Activated CD8-positive, alpha-beta T cell treated with anti-CD3 and anti-CD28 coated beads, Interleukin-2, amount 10 ng/mL, durations not matched to agents 7 days and 5 days (primary cell): ENCODE data around the gene TIPARP. TPM values are rescaled to one million over a fixed set of nuclear protein-coding genes. Genes with fewer than 3 reads are reported as not detected.
"Not testable (repeated sequence)": the region's sequence is repeated elsewhere in the genome, so short reads cannot be mapped to it uniquely, and the experiment has no call there.

Experiments used
- ATAC-seq: fragments of 150-1000 bp; cut with Tn5 transposase; one replicate; pipeline ENCODE4 v1.10.0; 2021; ENCODE audit warnings: moderate library complexity
- CTCF ChIA-PET: fragments of 350-600 bp; sonication (Branson Sonifier 250); formaldehyde crosslinking; loops from one replicate; lab custom pipeline; 2021; ENCODE audit warnings: antibody characterized with exemption; lab: Charles Lee
- POLR2A ChIA-PET: fragments of 350-600 bp; sonication (Branson Sonifier 250); formaldehyde crosslinking; loops from one replicate; lab custom pipeline; 2021; ENCODE audit warnings: antibody characterized with exemption; lab: Charles Lee
- DNase-seq: peaks from one replicate; pipeline ENCODE4 v3.0.0-alpha.2; 2020
- H3K27ac Mint-ChIP-seq: one replicate; pipeline ENCODE4 v1.8.0; 2021; ENCODE audit warnings: mild to moderate bottlenecking, mixed read lengths
- H3K27me3 Mint-ChIP-seq: one replicate; pipeline ENCODE4 v1.8.0; 2021; ENCODE audit warnings: low read depth, mixed read lengths
- H3K36me3 Mint-ChIP-seq: one replicate; pipeline ENCODE4 v1.8.0; 2021; ENCODE audit warnings: low read depth, mixed read lengths
- H3K4me1 Mint-ChIP-seq: one replicate; pipeline ENCODE4 v1.8.0; 2021; ENCODE audit warnings: low read depth, mixed read lengths
- H3K4me3 Mint-ChIP-seq: one replicate; pipeline ENCODE4 v1.8.0; 2021; ENCODE audit warnings: mild to moderate bottlenecking, mixed read lengths
- H3K9me3 Mint-ChIP-seq: one replicate; pipeline ENCODE4 v1.8.0; 2022; ENCODE audit warnings: mixed read lengths; ENCODE audit not compliant: insufficient read depth
- total RNA-seq, 2 experiments: library from RNA; stranded (reverse); gene quantifications; one replicate each; pipeline ENCODE4 v1.2.3, GENCODE V29; 2021

Gene TIPARP
- total RNA-seq, 2 experiments from 2014 or later: 34.2 to 36.5 TPM

DNA sequence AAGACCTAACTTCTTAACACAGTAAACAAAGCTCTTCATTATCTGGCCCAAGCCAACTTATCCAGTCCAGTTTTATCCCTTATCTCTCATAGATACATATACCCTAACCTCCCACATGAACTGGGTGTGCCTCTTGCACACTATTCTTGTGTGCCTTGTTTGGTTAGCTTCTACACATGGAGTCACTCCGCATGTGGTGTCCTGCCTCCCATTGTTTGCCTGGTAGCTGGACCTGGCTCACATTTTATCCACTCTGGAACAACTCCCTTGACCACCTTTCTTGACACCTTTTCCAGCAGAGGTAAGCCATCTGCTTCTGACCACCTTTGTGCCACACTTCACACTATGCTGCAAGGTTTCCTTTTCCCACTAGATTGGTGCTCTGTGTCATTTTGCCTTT lies 15.2 kb downstream of the TIPARP start:
- ATAC-seq: peak; percentile 7
- Mint-ChIP-seq H3K4me1 (peaks cover 69% of the 10 kb centered on the region), H3K27me3 (no peaks in the 10 kb centered on the region), H3K27ac (peak overlapping the region; percentile 31), H3K4me3 (no peak overlapping the region), H3K9me3 (no peaks in the 10 kb centered on the region), H3K36me3 (peaks cover 62% of the 10 kb centered on the region)
- DNase-seq: no peak
- POLR2A ChIA-PET: interaction anchor here (1.6 kb wide), 1 partner anchor 16 kb away, joined by 4 read pairs; the partner anchor contains the start of gene TIPARP
- CTCF ChIA-PET: interaction anchor here (0.9 to 2.1 kb wide), 5 partner anchors 9 to 459 kb away, joined by 3 to 8 read pairs (median 3); no protein-coding TSS in a partner anchor

DNA sequence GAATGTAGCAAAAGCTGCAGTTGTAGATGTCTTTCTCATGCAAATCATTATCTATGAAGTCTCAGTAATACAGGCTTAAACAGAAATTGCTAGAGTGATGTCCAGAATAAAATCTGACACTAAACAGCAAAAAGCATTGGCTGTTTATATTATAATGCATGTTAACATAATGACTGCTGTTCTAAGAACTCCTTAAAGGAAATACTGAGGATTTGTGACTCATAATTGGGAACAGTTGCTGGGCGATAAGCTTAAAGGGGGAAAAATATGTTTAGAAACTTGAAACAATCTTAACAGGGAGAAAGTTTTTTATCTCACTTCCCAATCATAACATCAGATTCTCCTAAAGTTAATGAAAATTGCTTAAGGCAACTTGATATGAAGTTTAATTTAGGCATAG lies 17.5 kb downstream of the TIPARP start:
- Mint-ChIP-seq H3K4me1 (peaks cover 51% of the 10 kb centered on the region), H3K36me3 (peaks cover 69% of the 10 kb centered on the region), H3K4me3 (no peak overlapping the region), H3K9me3 (no peaks in the 10 kb centered on the region), H3K27me3 (no peaks in the 10 kb centered on the region), H3K27ac (no peak overlapping the region)
- DNase-seq (no peak), ATAC-seq (no peak)
- ChIA-PET POLR2A (no interaction called here), CTCF (interaction anchor here (1.4 to 1.8 kb wide), 2 partner anchors 9 to 444 kb away, joined by 5 to 6 read pairs; no protein-coding TSS in a partner anchor)

DNA sequence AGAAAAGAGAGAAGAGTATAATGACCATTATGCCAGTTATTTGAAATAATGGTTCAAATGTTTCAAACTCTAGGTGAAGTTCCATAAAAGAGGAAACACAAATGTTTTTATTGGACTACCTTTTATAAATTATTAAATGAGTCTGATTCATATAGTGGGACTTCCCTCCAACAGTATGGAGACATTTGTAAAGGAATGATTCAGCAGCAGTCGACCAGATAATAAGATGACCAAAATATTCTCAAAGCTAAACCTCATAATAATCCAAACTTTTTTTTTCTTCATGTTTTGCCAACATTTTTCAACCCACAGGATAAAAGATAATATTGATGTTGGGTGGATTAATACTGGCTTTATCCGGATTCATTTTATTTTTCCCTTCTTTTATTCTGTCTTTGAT lies 18.8 kb downstream of the TIPARP start:
- ATAC-seq: no peak
- Mint-ChIP-seq H3K36me3 (peaks cover 67% of the 10 kb centered on the region), H3K4me1 (peaks cover 40% of the 10 kb centered on the region), H3K27ac (no peak overlapping the region), H3K9me3 (no peaks in the 10 kb centered on the region), H3K27me3 (no peaks in the 10 kb centered on the region), H3K4me3 (no peak overlapping the region)
- CTCF ChIA-PET: interaction anchor here (1.7 kb wide), 1 partner anchor 446 kb away, joined by 3 read pairs; no protein-coding TSS in a partner anchor
- POLR2A ChIA-PET: no interaction called here
- no peak for DNase-seq

DNA sequence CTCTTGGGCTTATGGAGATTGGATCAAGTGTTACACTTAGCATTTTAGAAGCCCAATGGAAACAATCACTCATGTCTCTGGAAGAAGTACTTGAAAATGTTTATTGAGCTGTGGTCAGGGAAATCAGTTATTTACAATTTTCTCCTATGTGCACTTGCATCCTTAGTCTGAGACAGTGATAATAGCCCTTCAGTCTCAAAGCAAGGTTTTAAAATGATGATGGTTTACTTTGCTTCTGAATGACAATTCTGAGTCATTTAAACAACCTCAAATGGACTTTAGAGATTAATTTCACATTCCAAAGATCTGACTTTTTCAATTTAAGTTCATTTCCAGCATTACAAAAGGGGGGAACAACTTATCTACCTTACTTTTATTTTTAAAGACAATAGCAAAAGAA lies 20.1 kb downstream of the TIPARP start:
- H3K4me1 Mint-ChIP-seq: peaks cover 37% of the 10 kb centered on the region
- H3K36me3 Mint-ChIP-seq: peaks cover 67% of the 10 kb centered on the region
- DNase-seq (no peak), ATAC-seq (no peak)
- no peaks in the 10 kb centered on the region for H3K9me3 Mint-ChIP-seq
- H3K4me3 Mint-ChIP-seq: no peak overlapping the region
- no peaks in the 10 kb centered on the region for H3K27me3 Mint-ChIP-seq
- ChIA-PET CTCF (interaction anchor here (1.7 kb wide), 1 partner anchor 445 kb away, joined by 3 read pairs; no protein-coding TSS in a partner anchor), POLR2A (no interaction called here)
- H3K27ac Mint-ChIP-seq: no peak overlapping the region

DNA sequence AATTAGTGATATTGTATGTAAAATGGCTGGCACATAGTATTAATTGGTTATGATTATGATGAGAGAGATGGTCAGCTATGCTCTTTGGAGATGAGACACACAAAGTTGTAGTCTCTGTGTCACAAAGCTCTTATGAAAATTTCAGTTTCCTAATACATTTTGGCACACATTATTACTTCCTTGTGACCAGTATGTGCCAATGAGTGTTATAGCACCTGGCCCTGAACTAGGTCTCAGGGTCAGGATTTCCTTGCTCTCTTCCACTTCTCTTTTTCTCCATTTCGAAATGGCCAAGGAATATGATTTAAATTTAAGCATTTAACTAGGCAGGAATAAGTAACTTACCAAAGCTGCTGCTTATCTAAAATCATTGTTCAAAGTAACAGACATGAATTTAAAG lies 28.0 kb downstream of the TIPARP start:
- Mint-ChIP-seq H3K4me1 (peaks cover 58% of the 10 kb centered on the region), H3K9me3 (no peaks in the 10 kb centered on the region)

DNA sequence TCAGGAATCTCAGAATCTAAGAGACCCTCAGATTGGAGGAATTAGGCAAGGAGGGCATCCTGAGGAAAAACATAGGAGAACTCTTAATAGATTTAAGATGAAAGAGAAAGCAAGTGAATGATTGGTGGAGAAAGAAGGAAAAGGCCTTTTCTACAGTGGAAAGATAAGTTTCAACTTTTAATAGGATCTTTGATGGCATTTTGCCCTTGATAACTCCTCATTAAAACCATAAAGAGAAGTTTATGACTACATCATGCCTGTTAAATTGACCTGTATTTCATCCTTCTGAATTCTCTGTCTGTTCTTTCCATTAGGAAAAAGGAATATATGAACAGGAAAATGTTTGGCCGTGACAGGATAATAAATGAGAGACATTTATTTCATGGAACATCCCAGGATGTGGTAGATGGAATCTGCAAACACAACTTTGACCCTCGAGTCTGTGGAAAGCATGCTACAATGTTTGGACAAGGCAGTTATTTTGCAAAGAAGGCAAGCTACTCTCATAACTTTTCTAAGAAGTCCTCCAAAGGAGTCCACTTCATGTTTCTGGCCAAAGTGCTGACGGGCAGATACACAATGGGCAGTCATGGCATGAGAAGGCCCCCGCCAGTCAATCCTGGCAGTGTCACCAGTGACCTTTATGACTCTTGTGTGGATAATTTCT lies 30.1 kb downstream of the TIPARP start:
- H3K27ac Mint-ChIP-seq: peak overlapping the region; percentile 49
- ChIA-PET CTCF (no interaction called here), POLR2A (no interaction called here)
- ATAC-seq: no peak
- H3K36me3 Mint-ChIP-seq: peaks cover 80% of the 10 kb centered on the region
- H3K4me1 Mint-ChIP-seq: peaks cover 47% of the 10 kb centered on the region
- H3K27me3 Mint-ChIP-seq: no peaks in the 10 kb centered on the region
- DNase-seq: no peak
- H3K4me3 Mint-ChIP-seq: no peak overlapping the region
- H3K9me3 Mint-ChIP-seq: no peaks in the 10 kb centered on the region

More for the DNA sequence above, 28.0 kb downstream of the TIPARP start:
- DNase-seq (no peak), ATAC-seq (no peak)
- no peak overlapping the region for H3K4me3 Mint-ChIP-seq
- H3K27me3 Mint-ChIP-seq: no peaks in the 10 kb centered on the region
- ChIA-PET CTCF (interaction anchor here (1.4 to 1.9 kb wide), 3 partner anchors 21 to 435 kb away, joined by 3 to 7 read pairs (median 4); no protein-coding TSS in a partner anchor), POLR2A (no interaction called here)
- peak overlapping the region; percentile 9 for H3K27ac Mint-ChIP-seq
- H3K36me3 Mint-ChIP-seq: peaks cover 79% of the 10 kb centered on the region

DNA sequence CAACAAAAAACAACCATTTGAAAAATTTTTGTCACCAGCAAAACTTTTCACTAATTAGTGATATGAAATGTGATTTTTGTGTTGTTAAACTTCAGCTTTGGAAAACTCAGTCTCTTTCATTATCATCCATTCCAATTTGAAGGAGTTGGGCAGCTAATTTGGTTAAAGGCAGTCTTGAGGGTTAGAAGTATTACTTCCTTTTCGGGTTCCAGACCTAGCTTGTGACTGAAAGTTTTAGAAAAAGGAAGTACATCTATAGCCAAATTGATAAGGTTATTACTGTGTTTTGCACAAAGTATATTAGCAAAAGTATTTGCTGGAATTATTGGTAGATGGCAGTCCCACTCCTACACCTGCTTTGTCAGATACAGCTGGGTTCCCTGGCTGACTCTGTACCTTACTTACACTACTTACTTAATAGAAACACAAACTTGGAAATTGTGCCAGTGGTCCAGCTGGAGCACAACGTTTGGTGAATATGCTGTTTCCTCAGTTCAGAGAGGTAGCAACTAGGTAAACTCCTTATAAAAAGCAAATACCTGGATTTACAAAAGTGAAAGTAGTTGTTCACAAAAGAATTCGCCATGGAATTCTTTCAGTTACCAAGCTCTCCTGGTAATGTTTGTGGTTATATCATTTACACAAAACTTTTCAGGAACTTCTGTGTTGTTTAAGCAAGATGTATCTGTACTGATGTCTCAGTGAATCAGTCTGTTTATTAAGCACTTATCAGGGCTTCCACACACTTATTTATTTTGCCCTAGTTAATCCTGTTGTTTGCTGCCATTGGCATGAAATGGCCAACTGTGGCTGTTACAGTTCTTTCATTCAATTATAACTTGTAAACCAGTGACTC lies 31.6 kb downstream of the TIPARP start:
- Mint-ChIP-seq H3K4me3 (no peak overlapping the region), H3K4me1 (peaks cover 44% of the 10 kb centered on the region), H3K27ac (no peak overlapping the region), H3K36me3 (peaks cover 82% of the 10 kb centered on the region), H3K27me3 (no peaks in the 10 kb centered on the region), H3K9me3 (no peaks in the 10 kb centered on the region)
- CTCF ChIA-PET: interaction anchor here (0.8 to 1.3 kb wide), 2 partner anchors 151 to 431 kb away, joined by 3 read pairs; partner anchors contain the start of gene SSR3
- ATAC-seq (no peak), DNase-seq (no peak)
- POLR2A ChIA-PET: interaction anchor here (1.0 kb wide), 1 partner anchor 454 kb away, joined by 3 read pairs; the partner anchor contains the start of gene CCNL1

DNA sequence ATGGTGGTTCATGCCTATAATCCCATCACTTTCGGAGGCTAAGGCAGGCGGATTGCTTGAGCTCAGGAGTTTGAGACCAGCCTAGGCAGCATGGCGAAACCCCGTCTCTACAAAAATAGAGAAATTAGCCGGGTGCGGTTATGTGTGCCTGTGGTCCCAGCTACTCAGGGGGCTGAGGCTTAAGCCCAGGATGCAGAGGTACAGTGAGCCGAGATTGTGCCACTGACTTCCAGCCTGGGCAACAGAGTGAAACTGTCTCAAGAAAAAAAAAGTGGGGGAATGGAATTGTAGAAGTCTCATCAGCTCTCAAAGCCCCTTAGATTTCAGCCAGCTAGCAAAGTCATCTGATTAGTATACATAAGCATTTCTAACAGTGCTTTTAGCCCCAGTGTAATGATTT lies 33.2 kb downstream of the TIPARP start:
- CTCF ChIA-PET: interaction anchor here (1.0 kb wide), 1 partner anchor 423 kb away, joined by 3 read pairs; no protein-coding TSS in a partner anchor
- peaks cover 73% of the 10 kb centered on the region for H3K36me3 Mint-ChIP-seq
- no peak for ATAC-seq

DNA sequence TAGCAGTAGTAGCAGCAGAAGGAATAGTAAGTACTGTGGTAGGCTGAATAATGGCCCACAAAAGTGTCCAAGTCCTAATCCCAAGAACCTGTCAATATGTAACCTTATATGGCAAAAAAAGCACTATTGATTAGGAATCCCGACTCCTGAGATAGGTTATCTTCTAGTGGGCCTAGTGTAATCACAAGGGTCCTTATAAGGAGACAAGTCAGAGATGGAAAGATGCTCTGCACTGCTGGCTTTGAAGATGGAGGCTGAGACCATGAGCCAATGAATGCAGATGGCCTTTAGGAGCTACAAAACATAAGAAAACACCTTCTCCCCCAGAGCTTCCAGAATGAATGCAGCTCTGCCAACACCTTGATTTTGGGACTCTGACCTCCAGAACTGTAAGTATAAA lies 36.0 kb downstream of the TIPARP start:
- ChIA-PET POLR2A (no interaction called here), CTCF (interaction anchor here (1.4 kb wide), 1 partner anchor 379 kb away, joined by 3 read pairs; no protein-coding TSS in a partner anchor)
- no peak for ATAC-seq
- DNase-seq: no peak
- no peak overlapping the region for H3K27ac Mint-ChIP-seq
- H3K27me3 Mint-ChIP-seq: no peaks in the 10 kb centered on the region
- peaks cover 66% of the 10 kb centered on the region for H3K36me3 Mint-ChIP-seq
- H3K4me3 Mint-ChIP-seq: no peak overlapping the region
- H3K4me1 Mint-ChIP-seq: peaks cover 21% of the 10 kb centered on the region
- no peaks in the 10 kb centered on the region for H3K9me3 Mint-ChIP-seq

More for the DNA sequence above, 33.2 kb downstream of the TIPARP start:
- Mint-ChIP-seq H3K27me3 (no peaks in the 10 kb centered on the region), H3K4me1 (peaks cover 38% of the 10 kb centered on the region), H3K9me3 (no peaks in the 10 kb centered on the region), H3K4me3 (no peak overlapping the region), H3K27ac (no peak overlapping the region)
- DNase-seq: no peak
- POLR2A ChIA-PET: no interaction called here

DNA sequence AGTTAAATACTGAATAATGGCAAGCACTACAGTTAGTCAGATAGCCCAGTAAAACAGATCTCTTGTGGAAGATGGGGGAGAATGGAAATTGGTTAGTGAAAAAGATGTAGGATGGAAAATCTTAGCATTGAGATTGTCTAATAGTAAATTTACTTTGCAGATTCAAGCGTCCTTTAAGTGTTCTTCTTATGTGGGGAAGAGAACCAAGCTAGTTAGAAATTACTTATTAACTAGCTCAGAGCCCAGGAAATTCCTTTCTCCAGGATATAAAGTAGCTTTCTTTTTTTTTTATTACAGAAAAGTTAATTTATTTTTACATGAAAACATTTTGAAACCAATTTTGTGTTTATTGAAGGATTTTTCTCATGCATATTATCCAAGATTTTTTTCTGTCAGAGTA lies 36.7 kb downstream of the TIPARP start:
- peaks cover 66% of the 10 kb centered on the region for H3K36me3 Mint-ChIP-seq

DNA sequence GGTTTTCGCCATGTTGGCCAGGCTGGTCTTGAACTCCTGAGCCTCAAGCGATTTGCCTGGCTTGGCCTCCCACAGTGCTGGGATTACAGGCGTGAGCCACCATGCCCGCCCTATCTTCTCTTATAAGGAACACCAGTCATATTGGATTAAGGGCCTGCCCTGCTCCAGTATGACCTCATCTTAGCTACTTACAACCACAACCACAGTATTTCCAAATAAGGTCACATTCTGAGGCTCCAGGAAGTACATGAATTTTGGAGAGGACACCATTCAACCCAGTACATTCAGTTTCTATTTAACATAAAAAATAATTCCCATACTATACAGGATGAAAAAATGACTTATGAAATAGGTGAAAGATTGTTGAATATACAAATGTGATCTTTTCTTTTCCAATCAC lies 37.6 kb downstream of the TIPARP start:
- Mint-ChIP-seq H3K36me3 (peaks cover 65% of the 10 kb centered on the region), H3K4me1 (peaks cover 13% of the 10 kb centered on the region)
- H3K9me3 Mint-ChIP-seq, POLR2A ChIA-PET, H3K27ac Mint-ChIP-seq, H3K4me3 Mint-ChIP-seq, DNase-seq, H3K27me3 Mint-ChIP-seq, CTCF ChIA-PET: not testable (repeated sequence)
- peak; percentile 96 for ATAC-seq

More for the DNA sequence above, 36.7 kb downstream of the TIPARP start:
- H3K27me3 Mint-ChIP-seq: no peaks in the 10 kb centered on the region
- no peak for DNase-seq
- no peak overlapping the region for H3K27ac Mint-ChIP-seq
- H3K9me3 Mint-ChIP-seq: no peaks in the 10 kb centered on the region
- ChIA-PET POLR2A (no interaction called here), CTCF (interaction anchor here (1.4 kb wide), 1 partner anchor 378 kb away, joined by 3 read pairs; no protein-coding TSS in a partner anchor)
- no peak for ATAC-seq
- H3K4me1 Mint-ChIP-seq: peaks cover 15% of the 10 kb centered on the region
- no peak overlapping the region for H3K4me3 Mint-ChIP-seq
